Measurements from ENCODE around the gene PRAMEF12.
"Not testable (repeated sequence)": the region's sequence is repeated elsewhere in the genome, so short reads cannot be mapped to it uniquely, and the experiment has no call there.

PRAMEF12 gene

DNA sequence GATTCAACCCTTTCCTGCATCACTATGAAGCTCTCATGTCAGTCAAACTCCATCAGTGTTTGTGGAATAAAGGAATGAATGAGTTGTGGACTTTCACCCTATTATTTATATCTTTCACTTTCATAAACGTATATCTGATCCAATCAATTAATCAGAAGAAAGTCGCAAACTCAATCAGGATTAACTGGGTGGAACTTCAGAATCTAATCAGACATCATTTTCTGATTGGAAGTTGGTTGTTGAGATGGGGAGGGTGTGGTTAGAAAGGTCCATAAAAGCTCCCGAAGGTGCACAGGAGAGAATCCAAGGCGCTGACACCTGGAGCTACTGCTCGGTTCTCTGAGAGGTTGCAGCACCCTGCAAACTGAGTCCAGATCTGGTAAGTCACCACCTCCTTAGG lies at the start of gene PRAMEF12:
Gene PRAMEF12, plus strand, starts transcription at position 301 of the 400 bp plus-strand sequence. CDS start 1,130 bp downstream, outside the sequence.
- TF ChIP-seq, protein P1, sequence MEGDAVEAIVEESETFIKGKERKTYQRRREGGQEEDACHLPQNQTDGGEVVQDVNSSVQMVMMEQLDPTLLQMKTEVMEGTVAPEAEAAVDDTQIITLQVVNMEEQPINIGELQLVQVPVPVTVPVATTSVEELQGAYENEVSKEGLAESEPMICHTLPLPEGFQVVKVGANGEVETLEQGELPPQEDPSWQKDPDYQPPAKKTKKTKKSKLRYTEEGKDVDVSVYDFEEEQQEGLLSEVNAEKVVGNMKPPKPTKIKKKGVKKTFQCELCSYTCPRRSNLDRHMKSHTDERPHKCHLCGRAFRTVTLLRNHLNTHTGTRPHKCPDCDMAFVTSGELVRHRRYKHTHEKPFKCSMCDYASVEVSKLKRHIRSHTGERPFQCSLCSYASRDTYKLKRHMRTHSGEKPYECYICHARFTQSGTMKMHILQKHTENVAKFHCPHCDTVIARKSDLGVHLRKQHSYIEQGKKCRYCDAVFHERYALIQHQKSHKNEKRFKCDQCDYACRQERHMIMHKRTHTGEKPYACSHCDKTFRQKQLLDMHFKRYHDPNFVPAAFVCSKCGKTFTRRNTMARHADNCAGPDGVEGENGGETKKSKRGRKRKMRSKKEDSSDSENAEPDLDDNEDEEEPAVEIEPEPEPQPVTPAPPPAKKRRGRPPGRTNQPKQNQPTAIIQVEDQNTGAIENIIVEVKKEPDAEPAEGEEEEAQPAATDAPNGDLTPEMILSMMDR (IDR thresholded peaks at IDR 0.05; ENCODE audit: control extremely low read depth, extremely low read depth, low read depth, missing control alignments) = no peak
- ChIA-PET POLR2A (no interaction called here), CTCF (no interaction called here)
- DNase-seq (ENCODE audit: extremely low spot score) = no peak

- ChIA-PET POLR2A (no interaction called here), CTCF (no interaction called here)
- TF ChIP-seq, protein P1 (IDR thresholded peaks at IDR 0.05; ENCODE audit: control extremely low read depth, extremely low read depth, low read depth, missing control alignments) = no peak
- no peak for DNase-seq (ENCODE audit: extremely low spot score)
Observed at GRCh38 chr1:12728391-12728790, 45.1 kb upstream of the PRAMEF12 start.

DNA sequence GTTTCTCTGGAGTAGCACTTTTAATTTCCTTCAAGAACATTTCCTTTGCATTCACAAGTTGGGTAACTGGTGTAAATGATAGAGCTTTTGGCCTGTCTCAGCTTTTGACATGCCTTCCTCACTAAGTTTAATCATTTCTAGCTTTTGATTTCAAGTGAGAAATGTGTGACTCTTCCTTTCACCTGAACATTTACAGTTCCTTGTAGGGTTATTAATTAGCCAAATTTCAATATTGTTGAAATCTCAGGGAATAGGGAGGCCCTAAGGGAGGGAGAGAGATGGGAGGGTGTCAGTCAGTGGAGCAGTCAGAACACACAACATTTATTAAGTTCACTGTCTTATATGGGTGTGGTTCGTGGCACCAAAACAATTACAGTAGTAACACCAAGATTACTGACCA lies 43.4 kb upstream of the PRAMEF12 start:
- DNase-seq (ENCODE audit: extremely low spot score) = no peak
- TF ChIP-seq, protein P1 (IDR thresholded peaks at IDR 0.05; ENCODE audit: control extremely low read depth, extremely low read depth, low read depth, missing control alignments) = no peak
- POLR2A ChIA-PET = no interaction called here
- CTCF ChIA-PET = no interaction called here

DNA sequence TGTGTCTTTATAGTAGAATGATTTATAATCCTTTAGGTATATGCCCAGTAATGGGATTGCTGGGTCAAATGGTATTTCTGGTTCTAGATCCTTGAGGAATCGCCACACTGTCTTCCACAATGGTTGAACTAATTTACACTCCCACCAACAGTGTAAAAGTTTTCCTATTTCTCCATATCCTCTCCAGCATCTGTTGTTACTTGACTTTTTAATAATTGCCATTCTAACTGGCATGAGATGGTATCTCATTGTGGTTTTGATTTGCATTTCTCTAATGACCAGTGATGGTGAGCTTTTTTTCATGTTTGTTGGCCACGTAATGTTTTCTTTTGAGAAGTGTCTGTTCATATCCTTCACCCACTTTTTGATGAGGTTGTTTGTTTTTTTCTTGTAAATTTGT lies 42.5 kb upstream of the PRAMEF12 start:
- DNase-seq (ENCODE audit: extremely low spot score); CTCF ChIA-PET; POLR2A ChIA-PET: not testable (repeated sequence)

DNA sequence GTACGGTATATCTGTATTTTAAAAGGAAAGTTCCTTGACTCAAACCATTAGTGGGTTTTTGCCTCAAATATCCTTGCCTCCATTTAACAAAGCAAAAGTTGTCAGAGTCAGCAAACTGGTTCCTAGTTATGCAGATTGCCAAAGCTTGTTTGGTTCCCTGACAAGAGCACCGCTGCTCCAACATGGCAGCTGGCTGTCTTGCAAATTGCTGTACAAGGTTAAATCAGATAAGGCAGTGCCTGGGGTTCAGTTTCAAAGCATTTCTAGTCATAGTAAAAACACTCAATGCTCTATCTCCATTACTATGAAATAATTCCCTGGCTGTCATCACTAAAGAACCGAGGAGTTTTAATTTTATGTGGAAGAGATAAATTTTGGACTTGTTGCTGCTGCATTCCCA lies 38.9 kb upstream of the PRAMEF12 start:
- ChIA-PET CTCF (no interaction called here), POLR2A (no interaction called here)
- TF ChIP-seq, protein P1 (IDR thresholded peaks at IDR 0.05; ENCODE audit: control extremely low read depth, extremely low read depth, low read depth, missing control alignments) = no peak
- DNase-seq (ENCODE audit: extremely low spot score) = no peak

DNA sequence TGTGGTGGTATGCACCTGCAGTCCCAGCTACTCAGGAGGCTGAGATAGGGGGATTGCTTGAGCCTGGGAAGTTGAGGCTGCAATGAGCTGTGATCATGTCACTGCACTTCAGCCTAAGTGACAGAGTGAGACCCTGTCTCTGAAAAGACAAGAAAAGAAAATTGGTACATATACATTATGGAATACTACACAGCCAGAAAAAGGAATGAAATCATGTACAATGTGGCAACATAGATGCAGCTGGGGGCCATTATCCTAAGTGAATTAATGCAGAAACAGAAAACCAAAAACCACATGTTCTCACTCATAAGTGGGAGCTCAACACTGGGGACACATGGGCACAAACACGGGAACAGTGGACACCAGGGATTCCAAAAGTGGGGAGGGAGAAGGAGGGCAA lies 34.6 kb upstream of the PRAMEF12 start:
- ChIA-PET CTCF (no interaction called here), POLR2A (no interaction called here)
- TF ChIP-seq, protein P1 (IDR thresholded peaks at IDR 0.05; ENCODE audit: control extremely low read depth, extremely low read depth, low read depth, missing control alignments) = no peak
- DNase-seq (ENCODE audit: extremely low spot score) = no peak

DNA sequence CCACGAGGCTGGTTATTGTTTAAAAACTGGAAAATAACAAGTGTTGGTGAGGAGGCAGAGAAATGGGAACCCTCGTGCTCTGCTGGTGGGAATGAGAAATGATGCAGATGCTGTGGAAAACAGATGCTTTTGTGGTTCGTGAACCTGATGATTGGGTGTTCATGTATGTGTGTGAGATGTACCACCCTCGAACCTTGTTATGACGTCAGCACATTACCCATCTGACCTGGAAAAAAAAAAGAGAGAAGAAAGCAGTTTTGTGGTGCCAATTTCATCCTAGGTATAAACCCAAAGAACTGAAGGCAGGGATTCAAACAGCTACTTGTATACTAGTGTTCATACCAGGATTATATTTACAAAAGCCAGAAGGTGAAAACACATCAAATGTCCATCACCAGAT lies 33.9 kb upstream of the PRAMEF12 start:
- ChIA-PET POLR2A (no interaction called here), CTCF (no interaction called here)
- no peak for DNase-seq (ENCODE audit: extremely low spot score)
- TF ChIP-seq, protein P1 (IDR thresholded peaks at IDR 0.05; ENCODE audit: control extremely low read depth, extremely low read depth, low read depth, missing control alignments) = no peak

Measured in GM10248 (cell line).